GM19238 (cell line): ENCODE data around the gene ALKBH3.

ENCODE experiments used
- DNase-seq: peaks from one replicate; pipeline ENCODE4 v3.0.0; 2011; ENCODE audit warnings: low spot score; ENCODE audit not compliant: insufficient read length

Gene ALKBH3

DNA sequence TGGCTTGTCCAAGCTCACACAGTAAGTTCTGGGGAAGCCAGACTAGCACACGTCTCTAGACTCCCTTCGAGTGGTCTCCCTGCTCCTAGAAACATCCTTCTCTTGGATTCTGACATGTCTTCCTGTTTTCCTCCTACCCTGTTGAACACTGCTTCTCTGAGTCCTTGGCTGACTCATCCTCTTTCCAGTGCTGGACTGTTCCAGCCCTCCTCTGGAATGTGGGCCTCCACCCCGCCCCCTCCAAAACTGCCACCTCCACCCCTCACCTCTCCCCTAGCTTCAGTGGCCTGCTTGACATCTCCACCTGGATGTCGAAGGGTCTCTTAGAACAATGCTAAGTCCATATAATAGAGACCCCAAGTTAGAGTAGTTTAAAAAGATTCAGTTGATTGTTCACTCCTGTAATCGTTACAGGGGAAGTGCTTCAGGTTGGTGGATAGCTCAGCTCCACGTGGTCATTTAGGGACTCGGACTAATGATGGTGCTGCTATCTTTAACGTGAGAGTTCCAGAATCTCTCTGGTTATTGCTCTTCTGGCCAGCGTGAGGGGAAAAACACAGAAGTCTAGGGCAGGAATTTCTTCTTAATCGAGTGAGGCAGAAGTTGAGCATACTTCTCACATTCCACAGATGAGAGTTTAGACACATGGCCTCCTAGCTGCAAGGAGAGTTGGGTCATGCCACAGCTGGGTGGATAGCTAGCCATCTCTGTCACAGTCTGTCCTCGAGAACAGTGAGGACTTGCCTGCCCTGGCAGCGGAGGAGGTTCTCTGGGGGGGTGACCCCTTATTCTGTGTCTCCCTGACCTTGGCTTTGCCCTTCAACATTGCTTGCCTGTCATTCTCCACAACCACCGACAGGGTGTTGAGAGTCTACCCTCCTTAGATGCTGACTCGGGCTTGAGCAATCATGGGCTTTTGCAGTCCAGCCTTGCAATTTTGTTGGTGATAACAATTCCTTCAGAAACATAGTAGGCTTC is 57.1 kb downstream of the ALKBH3 start:
- DNase-seq = no peak

- no peak for DNase-seq
Measured at GRCh38 chr11:43941257-43941994, 60.8 kb downstream of the ALKBH3 start.

DNA sequence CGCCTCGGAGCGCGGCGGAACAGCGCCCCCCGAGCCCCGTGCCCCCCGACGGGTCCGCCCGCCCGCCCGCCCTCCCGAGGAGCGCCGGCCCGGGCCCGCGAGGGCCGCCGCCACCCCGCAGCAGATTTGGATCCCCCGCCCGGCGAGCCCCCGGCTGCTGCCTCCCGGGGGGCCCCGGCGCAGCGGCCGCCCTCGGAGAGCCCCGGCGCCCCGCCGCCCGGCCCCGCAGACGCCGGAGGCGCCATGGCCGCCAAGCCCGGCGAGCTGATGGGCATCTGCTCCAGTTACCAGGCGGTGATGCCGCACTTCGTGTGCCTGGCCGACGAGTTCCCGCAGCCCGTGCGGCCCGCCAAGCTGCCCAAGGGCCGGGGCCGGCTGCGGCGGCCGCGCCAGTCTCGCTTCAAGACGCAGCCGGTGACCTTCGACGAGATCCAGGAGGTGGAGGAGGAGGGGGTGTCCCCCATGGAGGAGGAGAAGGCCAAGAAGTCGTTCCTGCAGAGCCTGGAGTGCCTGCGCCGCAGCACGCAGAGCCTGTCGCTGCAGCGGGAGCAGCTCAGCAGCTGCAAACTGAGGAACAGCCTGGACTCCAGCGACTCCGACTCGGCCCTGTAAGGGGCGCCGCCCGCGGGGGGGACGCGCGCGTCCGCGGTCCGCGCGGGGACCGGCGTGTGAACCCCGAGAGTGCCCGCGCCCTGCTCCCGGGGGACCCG is 62.2 kb downstream of the ALKBH3 start:
- DNase-seq = no peak

GRCh38 chr11:43943372-43943930 is 62.8 kb downstream of the ALKBH3 start:
- DNase-seq = no peak

DNA sequence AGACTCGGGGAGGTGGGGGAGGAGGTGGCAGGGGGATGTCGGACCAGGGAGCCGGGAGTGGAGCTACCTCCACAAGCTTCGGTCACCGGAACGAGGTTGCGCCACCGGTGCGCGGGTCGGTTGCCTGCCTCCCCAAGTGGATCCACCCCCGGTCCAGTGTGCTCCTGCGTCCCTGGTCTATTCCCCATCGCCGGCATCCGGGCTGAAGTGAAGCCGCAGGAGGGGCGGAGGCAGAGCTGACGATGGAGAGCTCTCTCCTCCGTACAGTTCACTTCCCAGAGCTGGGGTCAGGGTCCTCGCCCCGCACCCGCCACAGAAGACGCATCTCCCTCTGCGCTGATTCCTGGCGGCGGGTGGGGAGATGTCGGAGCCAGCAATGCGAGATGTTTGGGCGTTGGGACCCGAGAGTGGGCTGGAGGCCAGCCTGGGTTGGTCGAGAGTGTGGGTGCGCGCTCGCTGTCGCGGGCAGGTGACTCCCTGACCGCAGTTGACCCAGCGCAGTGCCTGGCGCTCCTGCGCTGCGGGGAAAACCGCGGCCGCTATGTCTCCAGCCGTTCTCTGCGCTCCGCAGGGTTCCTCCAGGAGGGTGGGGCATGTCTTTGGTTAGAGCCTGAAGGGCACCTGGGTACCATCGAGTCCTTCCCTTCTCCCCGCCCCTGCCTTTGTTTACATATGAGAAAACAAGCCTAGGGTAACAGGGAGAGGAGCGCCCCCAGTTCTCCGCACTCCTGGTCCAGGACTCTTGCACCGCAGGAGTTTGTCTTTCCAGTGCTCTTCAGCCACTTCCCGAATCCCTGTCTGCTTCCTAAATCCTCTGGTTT is 63.5 kb downstream of the ALKBH3 start:
- DNase-seq = no peak

GRCh38 chr11:43944761-43945311 is 64.2 kb downstream of the ALKBH3 start:
- peak; percentile 55 for DNase-seq

GRCh38 chr11:43947003-43947500 is 66.4 kb downstream of the ALKBH3 start:
- DNase-seq = no peak

DNA sequence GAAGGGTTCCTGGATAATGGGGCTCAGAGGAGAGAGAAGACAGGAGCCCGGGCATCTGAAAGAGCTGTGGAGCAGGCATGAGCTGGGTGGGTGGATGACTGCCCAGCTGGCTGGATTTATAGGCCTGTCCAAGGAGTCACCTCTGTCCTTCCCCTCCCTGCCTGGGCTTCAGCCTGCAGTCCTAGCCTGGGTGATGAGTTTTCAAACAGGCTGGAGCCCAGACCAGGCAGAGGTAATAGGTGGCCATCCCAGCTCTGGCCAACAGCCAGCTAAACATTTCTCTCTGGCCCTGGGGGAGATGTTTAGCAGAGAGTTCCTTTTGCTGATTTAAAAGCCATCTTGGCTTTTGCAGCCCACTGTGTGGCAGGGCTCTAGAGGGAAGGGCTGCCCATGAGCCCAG is 67.2 kb downstream of the ALKBH3 start:
- DNase-seq = no peak

DNA sequence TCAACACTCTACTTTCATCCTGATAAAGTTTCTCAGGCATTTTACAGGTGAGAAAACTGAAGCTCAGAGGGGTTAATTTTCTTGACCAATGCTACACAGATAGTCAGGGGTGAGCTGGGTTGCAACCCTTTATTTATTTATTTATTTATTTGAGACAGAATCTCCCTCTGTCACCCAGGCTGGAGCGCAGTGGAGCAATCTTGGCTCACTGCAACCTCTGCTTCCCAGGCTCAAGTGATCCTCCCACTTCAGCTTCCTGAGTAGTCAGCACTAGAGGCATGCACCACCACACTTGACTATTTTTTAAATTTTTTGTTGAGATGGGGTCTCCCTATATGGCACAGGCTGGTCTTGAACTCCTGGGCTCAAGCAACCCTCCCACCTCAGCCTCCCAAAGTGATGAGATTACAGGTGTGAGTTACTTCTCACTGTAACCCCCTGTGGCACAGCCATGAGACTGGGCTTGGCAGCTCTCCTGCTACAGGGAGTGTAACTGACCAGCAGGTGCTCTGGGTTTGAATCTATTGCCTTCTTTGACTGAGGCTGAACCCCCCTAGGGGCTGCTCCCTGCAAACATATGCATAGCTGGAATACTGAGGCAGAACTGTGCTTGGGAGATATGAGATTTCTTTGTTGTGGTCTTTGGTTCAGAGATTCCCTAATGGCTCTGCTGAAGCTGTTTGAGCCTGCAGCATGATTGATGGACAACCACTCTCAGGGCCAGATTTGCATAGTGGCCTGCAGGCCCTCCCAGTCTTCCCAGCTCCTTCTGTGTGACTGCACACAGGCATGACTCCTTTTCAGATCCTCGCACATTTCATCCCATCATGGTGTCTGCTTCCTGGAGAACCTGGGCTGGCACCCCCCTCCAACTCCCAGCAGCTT is 68.0 kb downstream of the ALKBH3 start:
- no peak for DNase-seq

DNA sequence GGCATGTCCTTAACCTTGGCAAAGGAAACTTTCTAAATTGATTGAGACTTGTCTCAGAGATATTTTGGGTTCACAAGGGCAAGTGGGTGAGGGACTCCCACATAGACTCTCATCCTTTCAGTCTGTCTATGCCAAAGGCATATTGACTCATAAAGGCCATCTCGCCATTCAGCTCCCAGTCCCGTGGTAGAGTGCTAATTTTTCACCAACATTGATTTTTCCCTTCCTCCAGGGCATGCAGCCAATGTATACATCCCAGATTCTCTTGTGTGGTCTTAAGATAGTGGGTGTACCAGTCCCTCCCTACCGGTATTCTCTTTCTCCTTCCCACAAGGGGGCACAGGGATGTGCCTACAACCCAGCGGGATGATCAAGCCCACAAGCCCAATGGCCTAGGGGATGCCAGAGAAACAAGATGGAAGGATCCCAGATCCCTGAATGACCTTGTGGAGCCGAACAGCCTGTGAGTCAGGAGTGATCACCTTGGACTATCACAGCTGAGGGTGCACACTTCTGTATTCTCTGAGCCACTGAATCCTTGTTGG is 69.8 kb downstream of the ALKBH3 start:
- no peak for DNase-seq

- DNase-seq = no peak
Measured at GRCh38 chr11:43951231-43951630, 70.6 kb downstream of the ALKBH3 start.

GRCh38 chr11:43952020-43952400 is 71.4 kb downstream of the ALKBH3 start:
- no peak for DNase-seq

DNA sequence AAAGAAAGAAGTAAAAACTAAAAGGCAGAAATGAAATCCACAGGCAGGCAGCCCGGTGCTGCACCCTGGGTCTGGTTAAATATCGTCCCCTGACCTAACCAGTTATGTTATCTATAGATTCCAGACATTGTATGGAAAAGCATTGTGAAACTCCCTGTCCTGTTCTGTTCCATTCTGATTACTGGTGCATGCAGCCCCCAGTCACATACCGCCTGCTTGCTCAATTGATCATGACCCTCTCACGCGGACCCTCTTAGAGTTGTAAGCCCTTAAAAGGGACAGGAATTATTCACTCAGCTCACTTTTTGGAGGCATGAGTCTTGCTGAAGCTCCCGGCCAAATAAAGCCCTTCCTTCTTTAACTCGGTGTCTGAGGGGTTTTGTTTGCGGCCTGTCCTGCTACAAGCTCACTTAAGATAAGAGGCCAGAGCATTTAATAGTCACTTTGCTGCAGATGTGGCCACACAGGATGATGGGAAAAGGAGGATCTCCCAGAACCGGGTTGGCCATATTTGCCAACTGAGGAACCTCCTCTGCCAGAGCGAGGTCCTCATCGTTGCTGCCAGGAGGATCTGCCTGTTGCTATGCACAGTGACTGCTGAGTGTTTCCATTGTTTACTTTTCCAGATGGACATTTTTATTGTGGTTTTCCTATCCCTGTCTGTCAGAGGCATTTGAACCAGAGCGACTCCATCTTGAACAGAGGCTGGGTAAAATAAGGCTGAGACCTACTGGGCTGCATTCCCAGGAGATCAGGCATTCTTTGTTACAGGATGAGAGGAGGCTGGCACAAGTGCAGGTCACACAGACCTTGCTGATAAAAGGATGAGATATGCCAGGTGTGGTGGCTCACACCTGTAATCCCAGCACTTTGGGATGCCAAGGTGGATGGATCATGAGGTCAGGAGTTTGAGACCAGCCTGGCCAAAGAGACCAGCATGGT is 72.0 kb downstream of the ALKBH3 start:
- no peak for DNase-seq

GRCh38 chr11:43953521-43953920 is 72.9 kb downstream of the ALKBH3 start:
- no peak for DNase-seq

DNA sequence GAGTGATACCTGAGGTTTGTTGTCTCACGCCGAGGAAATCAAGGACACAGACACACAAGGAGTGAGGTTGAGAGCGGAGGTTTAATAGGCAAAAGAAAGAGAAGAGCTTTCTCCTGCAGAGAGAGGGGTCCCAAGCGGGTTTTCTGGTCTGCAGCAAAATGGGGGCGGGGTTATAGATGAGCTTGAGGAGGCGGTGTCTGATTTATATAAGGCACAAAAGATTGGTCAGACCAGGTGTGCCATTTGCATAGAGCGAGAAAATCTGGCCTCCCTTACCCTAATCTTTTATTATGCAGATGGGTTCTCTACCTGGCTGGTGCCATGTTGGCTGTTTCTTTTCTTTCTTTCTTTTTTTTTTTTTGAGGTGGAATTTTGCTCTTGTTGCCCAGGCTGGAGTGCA is 73.6 kb downstream of the ALKBH3 start:
- no peak for DNase-seq

- no peak for DNase-seq
Measured at GRCh38 chr11:43955381-43956118, 74.9 kb downstream of the ALKBH3 start.

GRCh38 chr11:43957571-43957970 is 76.9 kb downstream of the ALKBH3 start:
- no peak for DNase-seq
